Ishikawa (cell line): Measurements from ENCODE around the gene IL36A.

Source experiments
- EP300 ChIP-seq: IDR thresholded peaks from 2 replicates; pipeline ENCODE4 v1.6.1; 2012; ENCODE audit warnings: borderline replicate concordance
- RAD21 ChIP-seq: IDR thresholded peaks from 2 replicates; pipeline ENCODE4 v1.6.1; 2012; ENCODE audit warnings: low read depth
- TAF1 ChIP-seq: IDR thresholded peaks from 2 replicates; pipeline ENCODE4 v1.6.1; 2012; ENCODE audit warnings: low read depth, mild to moderate bottlenecking
- ZBTB7A ChIP-seq: IDR thresholded peaks from 2 replicates; pipeline ENCODE4 v1.6.1; 2012; ENCODE audit warnings: low read depth
- TF ChIP-seq, protein P1 (sequence below): IDR thresholded peaks from 2 replicates; pipeline ENCODE4 v1.6.1; 2012
- TF ChIP-seq, protein P2 (sequence below): IDR thresholded peaks from 2 replicates; pipeline ENCODE4 v1.6.1; 2012

DNA sequence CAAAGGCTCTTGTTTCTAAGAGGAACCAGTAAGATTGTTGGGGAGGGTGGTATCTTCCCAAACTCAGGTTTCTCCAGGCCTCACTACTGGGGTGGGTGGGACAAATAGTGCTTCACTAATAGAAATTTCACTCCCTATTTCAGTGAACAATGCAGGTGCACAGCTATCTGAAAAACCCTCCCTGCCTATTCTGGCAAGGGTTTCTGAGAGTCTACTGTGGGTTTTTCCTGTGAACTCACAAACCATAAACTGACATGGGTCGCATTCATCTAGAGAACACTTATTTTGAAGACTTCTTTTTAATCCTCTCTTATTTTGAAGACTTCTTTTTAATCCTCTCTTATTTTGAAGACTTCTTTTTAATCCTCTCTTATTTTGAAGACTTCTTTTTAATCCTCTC, 4.4 kb downstream of the IL36A start:
- TF ChIP-seq RAD21 (no peak), ZBTB7A (no peak), EP300 (no peak), TAF1 (no peak)
- TF ChIP-seq, protein P1, sequence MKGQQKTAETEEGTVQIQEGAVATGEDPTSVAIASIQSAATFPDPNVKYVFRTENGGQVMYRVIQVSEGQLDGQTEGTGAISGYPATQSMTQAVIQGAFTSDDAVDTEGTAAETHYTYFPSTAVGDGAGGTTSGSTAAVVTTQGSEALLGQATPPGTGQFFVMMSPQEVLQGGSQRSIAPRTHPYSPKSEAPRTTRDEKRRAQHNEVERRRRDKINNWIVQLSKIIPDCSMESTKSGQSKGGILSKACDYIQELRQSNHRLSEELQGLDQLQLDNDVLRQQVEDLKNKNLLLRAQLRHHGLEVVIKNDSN: no peak
- TF ChIP-seq, protein P2, sequence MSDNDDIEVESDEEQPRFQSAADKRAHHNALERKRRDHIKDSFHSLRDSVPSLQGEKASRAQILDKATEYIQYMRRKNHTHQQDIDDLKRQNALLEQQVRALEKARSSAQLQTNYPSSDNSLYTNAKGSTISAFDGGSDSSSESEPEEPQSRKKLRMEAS: no peak
